T-helper 1 cell treated with Interleukin-12 subunit alpha and Interleukin-12 subunit beta and Interleukin-4 antibody, amounts not matched to agents 30 ng/mL and 1 ng/mL, for 36 hours (primary cell): ENCODE results near the gene PEX19. TPM values are rescaled to one million over a fixed set of nuclear protein-coding genes. Genes with fewer than 3 reads are reported as not detected.
"Not testable (repeated sequence)": the region's sequence is repeated elsewhere in the genome, so short reads cannot be mapped to it uniquely, and the experiment has no call there.

ENCODE experiments used
- intact Hi-C: fragments of 100-400 bp; cut with micrococcal nuclease; formaldehyde crosslinking; loops from one replicate; pipeline ENCODE4 v1.15.1; 2024
- total RNA-seq: library from RNA; stranded (reverse); gene quantifications from 2 replicates; pipeline ENCODE4 v1.2.3, GENCODE V29; 2022

The PEX19 gene, protein sequence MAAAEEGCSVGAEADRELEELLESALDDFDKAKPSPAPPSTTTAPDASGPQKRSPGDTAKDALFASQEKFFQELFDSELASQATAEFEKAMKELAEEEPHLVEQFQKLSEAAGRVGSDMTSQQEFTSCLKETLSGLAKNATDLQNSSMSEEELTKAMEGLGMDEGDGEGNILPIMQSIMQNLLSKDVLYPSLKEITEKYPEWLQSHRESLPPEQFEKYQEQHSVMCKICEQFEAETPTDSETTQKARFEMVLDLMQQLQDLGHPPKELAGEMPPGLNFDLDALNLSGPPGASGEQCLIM
- 53.2 and 53.3 TPM in 2 replicates for total RNA-seq

DNA sequence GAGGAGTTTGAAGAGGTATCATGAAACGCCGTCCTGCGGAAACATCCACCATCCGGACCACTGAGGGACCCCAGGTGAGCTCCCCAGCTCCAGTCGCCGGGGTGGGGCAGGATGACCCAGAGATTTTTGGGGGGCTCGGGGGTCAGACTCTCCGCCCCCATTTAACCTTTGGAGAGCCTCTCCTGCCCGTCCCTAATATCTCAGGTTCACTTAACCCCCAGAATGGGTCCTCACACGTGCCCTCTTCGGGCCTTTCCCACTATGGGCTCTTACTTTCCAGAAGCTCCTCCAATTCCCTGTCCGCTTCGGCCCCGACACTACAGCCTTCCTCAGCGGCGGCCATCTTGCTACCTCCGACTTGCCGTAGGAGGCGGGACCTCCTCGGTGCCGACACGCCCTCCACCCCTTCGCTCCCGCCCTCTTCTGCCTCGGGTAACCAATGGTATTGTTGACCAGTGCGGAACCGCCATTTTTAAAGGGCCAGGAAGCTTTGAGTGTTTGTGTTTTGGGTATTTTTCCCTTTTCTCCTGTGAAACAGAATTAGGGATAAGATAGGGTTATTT, at the start of gene PEX19:
Gene PEX19 (minus strand): TSS at position 352 of the 563 bp plus-strand sequence. CDS start 9 bp downstream, at position 343.
- intact Hi-C loops, result loop anchor here (1.0 kb wide), 6 partner anchors 23 to 360 kb away; partner anchors contain the start of genes COPA, DCAF8, IGSF8 and NCSTN

DNA sequence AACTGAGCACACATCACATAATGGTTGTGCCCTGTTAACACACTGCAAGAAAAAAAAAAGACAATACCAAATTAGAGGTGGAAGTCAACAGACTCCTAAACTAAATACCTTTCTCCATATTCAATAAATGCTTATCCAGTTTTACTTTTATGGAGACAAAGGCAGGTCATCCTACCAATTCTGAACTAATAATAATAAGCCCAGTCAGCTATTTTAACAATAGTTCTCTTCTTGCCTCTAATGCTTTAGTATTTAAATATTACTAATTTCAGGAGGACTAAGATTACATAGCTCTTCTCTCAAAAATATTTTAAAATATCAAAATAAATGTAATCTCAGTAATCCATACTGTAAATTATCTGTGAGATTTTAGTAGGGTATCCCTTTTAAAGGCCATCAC, 47.6 kb upstream of the PEX19 start:
- intact Hi-C loops, result no loop called here

DNA sequence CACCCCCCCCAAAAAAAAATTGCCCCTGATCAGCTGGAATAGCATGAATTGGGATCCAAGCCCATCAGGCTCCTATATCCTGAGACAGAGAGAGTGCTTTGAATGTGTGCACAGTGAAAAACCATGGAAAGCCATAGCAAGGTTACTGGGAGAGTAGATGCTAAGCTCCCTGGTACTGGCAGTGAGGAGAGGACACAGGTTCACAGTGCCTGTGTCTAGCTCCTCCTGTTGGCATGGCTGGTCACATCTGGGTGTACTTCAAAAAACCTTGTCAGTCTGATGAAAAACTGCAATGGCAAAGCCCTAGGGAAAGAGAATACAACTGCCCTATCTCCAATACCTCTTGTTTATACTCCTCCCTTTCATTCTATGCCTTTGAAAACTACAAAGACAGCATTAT, 45.2 kb upstream of the PEX19 start:
- intact Hi-C loops, result no loop called here

DNA sequence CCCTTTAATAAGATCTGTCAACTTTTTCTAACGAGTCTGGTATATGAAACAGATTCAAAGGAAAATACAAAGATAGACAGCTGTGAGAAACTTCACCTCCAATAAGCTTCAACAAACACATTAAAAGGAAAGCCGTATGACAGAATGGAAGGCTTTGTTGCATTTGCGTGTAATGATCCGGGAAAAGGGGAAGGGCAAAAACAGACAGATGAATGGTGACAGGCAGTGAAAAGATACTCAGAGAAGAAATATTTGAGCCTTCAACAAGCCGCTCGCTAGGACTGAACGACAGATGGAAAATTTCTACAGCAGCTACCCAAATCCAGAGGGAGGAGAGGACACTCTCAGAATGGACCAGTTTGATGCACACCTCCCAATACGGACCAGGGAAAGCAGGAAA, 43.3 kb upstream of the PEX19 start:
- intact Hi-C loops, result no loop called here

DNA sequence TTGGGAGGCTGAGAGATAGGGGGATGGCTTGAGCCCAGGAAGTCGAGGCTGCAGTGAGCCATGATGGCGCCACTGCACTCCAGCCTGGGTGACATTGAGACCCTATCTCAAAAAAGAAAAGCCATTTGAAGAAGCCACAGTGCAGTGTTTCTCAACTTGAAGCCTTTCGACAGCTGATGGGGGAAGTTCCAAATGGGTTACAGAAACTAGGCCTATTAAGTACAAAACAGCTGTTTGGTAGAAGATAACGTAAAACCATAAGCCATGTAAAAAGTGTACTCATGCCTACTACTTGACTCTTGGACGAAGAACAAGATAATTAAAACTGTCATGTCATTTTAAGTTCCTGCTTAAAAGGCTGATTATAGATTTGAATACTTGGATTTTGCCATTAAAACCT, 41.5 kb upstream of the PEX19 start:
- intact Hi-C loops, result no loop called here

DNA sequence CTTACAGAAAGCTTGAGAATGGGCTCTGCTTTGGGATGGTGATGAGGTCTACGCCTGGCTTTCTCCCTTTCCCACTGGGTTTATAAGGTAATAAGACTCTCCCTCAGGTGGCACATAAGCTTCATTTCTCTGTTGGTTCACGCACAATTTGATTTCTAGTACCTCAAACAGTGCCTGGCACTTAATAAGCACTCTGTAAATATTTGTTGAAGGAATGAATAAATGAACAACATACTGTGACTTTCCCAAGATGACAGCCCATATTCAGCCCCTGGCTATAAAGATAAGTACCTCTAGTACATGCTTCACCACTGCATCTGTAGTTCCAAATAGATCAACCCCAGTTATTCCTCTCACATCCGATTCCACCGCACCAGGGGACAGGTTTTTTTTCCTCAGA, 40.3 kb upstream of the PEX19 start:
- intact Hi-C loops, result no loop called here

DNA sequence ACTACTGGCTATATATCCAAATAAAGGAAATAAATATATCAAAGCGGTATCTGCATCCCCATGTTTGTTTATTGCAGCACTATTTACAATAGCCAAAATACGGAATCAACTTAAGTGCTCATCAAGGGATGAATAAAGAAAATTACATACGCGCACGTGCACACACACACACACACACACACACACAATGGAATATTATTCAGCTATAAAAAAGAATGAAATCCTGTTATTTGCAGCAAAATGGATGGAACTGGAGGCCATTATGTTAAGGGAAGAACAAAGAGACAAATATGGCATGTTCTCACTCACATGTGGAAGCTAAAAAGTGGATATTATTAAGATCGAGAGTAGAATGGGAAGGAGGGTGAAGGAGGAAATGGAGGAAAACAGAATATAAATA, 37.9 kb upstream of the PEX19 start:
- intact Hi-C loops, result no loop called here

DNA sequence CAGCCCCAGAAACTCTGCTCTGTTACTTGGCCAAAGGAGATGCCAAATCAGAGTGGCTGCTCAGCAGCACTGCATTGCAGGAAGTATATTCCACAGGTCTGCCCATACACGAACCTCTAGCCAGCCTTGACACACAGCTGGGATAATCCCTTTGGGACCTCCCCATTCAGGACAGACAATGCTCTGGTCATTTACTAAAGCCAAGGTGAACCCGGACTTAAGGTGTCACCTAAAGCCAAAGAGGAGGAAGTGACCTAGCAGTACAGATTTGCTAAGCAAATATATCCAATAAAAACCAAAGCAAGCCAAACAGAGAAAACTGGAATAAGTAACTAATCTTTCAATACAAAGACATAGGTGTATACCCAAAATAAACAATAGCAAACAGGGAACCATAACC, 30.4 kb upstream of the PEX19 start:
- intact Hi-C loops, result no loop called here

DNA sequence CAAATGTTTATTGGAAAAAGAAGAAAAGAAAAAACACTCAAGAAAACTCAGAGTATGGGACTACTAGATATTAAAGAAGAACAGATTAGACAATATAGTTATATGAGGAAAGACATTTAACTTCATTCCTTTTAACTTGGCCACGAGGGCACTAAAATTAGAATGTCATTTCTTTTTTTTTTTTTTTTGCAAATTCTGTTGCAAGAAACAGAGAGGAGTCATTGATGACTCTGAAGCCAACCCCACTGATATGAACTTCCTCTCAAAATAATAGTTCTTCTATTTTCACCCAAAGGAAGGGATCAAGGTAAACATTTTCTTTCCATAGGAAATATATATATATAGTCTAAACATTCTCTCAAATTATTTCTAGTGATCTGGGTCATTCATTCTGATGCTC, 24.6 kb upstream of the PEX19 start:
- intact Hi-C loops, result no loop called here

DNA sequence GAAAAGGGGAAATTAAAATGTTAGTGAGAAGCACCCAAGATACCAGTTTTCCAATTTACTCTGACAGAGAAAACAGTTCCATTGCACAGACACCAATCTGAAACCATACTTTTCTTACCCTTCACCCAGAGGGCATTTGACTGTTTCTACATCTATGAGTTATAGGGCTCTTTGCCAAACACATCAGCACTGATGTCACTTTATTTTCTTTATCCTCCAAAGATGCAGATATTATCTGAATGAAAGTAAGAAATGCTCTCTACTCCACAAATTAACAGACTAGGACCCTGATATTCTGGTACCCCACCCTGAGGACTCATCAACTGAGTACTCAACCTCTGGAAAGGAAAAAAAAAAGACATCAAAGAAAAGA, 24.2 kb upstream of the PEX19 start:
- intact Hi-C loops, result no loop called here

DNA sequence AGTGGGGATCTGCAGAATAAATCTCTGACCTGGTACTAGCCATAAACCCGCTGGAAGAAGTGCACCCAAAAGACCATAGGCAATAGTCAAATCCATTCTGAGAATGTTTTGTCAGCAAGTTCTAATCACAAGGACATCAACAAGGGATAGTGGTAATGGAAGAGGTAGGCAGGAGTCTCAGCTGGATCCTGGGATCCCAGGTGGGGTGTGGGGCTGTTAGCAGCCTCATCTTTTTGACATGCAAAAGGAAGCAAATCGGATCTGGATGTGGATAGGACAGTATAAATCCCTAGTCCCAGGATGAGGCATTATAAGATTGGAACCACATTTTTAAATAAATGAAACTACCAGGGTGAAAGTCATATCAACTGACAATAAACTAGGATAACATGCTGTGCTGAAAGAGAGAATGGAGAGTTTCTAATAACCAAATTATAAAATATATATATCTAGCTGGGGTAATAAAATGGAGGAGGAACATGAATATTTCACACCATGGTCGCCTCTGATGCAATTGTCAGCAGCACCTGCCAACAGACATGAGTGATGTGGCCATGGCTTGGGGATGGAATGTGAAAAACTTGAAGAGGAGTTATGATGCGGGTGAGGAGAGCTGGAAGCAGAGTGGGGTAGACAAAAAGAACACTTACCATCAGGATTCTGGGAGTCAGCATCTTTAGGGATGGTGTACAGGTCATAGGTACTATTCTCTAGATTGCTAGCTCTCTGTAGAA, 23.7 kb upstream of the PEX19 start:
- intact Hi-C loops, result no loop called here

DNA sequence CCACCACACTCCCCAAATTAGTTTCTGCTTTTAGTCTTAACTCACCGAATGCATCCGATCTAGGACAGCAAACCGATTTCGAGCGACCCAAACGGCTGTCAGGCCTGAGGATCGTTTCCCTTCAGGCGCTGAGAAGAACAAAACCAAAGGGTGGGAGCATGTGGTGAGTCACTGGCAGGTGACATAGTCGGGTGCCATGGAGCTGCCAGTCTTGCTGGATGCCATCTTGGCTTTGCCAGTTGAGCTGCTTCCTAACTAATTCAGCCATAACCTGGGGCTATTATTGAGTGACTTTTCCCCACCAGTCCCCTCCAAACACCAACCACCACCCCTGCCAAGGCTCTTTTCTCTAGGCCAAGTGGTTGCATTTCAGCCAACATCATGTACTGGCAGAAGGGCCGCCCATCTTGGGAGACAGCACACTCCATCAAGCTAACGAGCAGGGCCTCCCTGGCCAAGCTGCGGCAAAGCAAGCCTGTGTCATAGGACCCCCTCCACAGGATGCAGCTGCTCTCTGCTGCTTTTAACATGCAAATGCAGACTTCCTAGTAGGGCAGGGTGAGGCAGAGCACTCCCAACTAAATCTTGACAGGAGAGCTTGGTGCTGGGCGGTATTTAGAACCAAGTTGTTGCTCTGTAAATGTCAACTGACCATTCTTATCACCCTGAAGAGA, 22.3 kb upstream of the PEX19 start:
- intact Hi-C loops, result no loop called here

DNA sequence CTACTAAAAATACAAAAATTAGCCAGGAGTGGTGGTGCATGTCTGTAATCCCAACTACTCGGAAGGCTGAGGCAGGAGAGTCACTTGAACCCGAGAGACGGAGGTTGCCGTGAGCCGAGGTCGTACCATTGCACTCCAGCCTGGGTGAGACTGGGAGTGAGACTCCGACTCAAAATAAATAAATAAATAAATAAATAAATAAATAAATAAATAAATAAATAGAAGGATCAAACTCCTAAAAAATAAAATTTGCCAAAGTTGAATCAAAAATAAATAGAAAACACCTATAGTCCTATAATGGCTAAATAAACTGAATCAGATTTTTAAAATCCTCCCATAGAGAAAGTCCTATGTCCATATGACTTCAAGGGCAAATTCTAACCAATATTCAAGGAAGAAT, 15.2 kb upstream of the PEX19 start:
- intact Hi-C loops, result no loop called here

DNA sequence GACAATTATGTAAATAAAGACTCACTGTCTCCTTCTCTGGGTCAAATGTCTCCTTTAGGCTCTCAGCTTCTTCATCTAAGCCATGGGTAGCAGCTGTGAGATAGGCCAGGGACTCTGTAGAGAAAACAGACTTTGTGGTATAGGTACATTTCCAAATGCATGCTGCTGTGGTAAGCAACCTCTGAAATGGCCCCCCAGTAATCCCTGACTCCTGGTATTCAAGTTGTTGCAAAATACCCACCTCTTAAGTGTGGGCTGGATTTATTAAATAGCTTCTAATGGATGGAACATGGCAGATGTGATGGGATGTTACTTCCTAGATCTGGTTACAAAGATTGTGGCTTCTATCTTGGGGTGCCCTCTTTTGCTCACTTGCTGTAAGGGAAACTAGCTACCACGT, 11.1 kb upstream of the PEX19 start:
- intact Hi-C loops, result no loop called here

DNA sequence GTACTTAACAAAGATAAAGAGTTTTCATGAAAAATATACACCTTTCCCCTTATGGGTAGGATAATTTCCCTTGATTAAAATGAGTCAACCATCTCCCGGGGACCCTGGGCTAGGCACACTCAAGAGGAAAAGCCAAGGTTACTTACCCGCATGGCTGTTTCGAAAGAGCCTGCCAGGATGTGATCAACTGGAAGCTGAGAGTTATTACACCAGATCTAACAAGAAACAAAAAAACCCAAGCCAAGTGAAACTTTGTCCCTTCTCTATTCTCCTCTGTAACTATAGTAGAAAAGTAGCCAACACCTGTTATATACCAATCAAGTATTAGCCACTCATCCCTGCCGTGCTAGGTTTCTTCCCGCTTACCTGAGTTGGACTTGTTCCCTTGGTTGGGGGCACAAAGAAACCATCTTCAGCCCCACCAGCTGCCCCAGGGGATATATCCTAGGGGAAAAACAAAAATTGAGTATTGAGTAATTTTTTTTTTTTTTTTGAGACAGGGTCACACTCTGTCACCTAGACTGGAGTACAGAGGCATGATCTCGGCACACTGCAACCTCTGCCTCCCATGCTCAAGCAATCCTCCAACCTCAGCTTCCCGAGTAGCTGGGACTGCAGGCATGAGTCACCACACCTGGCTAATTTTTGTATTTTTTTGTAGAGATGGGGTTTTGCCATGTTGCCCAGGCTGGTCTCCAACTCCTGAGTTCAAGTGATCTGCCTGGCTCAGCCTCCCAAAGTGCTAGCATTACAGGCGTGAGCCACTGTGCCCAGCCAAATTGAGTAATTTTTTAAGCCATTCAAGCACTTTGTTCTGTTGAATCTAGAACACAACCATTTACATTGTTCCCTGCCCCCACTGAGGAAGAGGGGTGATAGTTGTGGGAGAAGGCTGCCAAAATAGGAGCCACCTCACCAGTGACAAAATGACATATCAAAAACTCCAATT, 8.4 kb upstream of the PEX19 start:
- intact Hi-C loops, result no loop called here

DNA sequence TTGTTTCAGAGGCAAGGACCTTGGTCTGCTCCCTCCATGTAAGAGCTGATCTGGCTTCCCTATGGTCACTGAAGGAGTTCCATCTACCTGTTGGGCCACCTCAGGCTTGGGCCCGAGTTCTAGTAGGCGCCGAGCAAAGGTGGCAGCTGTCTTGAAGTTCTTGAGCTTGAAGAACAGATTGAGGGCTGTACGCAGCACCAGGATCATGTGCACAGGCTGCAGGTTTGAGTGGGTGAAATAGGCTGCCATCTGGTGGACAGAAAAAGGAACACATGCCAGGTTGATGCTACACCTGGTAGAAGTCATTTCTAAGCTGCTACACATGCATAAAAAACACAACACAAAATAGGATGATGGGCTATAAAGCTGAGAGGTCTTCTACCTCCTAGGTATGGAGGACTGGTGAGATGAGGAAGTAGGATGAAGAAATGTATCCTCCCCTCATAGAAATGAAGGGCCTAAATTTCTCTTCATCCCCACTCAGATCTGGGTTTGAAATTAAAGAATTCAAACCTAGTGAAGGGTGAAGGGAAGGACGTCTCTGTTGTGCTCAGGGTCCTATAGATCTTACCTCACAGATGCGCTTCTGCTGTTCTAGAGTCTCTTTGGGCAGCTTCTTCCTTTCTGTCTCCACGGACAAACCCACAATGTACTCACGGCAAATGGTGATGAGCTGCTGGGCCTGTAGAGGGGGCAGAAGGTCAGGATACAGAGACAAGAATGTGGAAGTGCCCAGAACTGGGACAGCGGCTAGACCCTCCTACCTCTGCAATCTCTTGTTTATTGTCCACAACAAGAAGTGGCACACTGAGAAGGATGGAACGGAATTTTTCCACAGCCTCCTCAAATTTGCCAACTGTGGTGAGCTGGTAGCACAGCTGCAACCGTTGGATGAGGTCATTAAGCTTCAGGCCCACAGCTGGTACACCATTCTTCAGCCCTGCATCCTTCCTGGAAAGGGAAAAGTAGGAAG, 6.6 kb upstream of the PEX19 start:
- intact Hi-C loops, result loop anchor here (1.0 kb wide), 5 partner anchors 30 to 190 kb away; no protein-coding TSS in a partner anchor

DNA sequence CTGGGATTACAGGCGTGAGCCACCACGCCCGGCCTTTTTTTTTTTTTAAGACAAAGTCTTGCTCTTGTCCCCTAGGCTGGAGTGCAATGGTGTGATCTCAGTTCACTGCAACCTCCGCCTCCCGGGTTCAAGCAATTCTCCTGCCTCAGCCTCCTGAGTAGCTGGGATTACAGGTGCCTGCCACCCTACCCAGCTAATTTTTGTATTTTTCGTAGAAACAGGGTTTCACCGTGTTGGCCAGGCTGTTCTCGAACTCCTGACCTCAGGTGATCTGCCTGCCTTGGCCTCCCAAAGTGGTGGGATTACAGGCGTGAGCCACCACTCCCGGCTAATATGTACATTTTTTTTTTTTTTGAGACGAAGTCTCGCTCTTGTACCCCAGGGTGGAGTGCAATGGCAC, 2.8 kb upstream of the PEX19 start:
- intact Hi-C loops, result not testable (repeated sequence)

DNA sequence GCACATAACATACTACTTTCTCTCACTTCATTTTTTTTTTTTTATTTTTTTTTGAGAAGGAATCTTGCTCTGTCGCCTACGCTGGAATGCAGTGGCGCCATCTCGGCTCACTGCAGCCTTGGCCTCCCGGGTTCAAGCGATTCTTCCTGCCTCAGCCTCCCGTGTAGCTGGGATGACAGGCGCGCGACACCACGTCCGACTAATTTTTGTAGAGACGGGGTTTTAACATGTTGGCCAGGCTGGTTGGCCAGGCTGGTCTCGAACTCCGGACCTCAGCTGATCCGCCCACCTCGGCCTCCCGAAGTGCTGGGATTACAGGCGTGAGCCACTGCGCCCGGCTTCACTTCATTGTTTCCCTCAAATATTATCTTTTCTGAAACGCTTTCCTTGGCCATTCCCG, 573 bp upstream of the PEX19 start:
- intact Hi-C loops, result loop anchor here (1.0 kb wide), 6 partner anchors 23 to 360 kb away; partner anchors contain the start of genes COPA, DCAF8, IGSF8 and NCSTN

DNA sequence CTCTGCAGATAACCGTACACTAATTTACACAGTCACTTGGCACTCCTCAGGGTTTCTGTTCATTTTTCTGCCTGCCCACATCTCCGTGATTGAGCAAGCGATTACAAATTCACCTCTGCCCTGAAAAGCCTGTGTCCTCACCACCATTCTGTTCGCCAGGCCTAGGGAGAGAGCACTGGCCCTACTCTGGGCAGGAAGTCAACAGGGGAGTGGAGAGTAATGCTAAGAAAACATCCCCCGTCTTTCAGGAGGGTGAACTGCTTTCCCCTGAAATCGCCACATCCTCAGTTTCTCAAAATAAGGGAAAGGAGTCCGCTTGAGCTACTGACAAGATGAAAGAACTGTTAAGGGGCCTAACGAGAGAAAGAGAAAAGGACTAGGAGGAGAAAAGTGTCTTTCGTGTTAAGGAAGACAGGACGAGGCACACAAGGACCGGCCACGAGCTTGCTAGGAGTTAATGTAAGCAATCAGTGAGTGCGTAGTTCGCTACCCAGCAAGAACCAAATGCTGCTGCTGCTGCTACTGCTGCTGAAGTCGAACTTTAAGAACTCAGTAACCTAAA, 632 bp downstream of the PEX19 start:
- intact Hi-C loops, result no loop called here
